HepG2 (cell line): Measurements from ENCODE around the gene ARFGAP3. TPM values are rescaled to one million over a fixed set of nuclear protein-coding genes. Genes with fewer than 3 reads are reported as not detected.

Experiments
- ATAC-seq: fragments of 200-7000 bp; cut with Tn5 transposase; 3 replicates; pipeline ENCODE4 v1.9.1; 2020; ENCODE audit warnings: mild to moderate bottlenecking, moderate library complexity
- BruUV-seq: library from RNA; stranded (reverse); fragments of 400-500 nt; replicated peaks from 2 replicates; lab custom pipeline; 2021; lab: Mats Ljungman, UMichigan
- CTCF ChIA-PET: fragments of 300-600 bp; formaldehyde crosslinking; extraction: SDS; loops from one replicate; lab custom pipeline; 2021; ENCODE audit warnings: low total read pairs, inconsistent platforms, low intra/inter-chr PET ratio; lab: Yijun Ruan, JAX
- POLR2A ChIA-PET: fragments of 350-600 bp; sonication (Branson Sonifier 250); formaldehyde crosslinking; loops from one replicate; lab custom pipeline; 2020; ENCODE audit warnings: antibody characterized with exemption, inconsistent platforms; lab: Yijun Ruan, JAX
- DNase-seq: peaks from one replicate; pipeline ENCODE4 v3.0.0-alpha.2; 2015; ENCODE audit warnings: low spot score
- FAIRE-seq: peaks from 3 replicates; lab custom pipeline; 2011; peaks lifted over from hg19 to GRCh38; lab: Jason Lieb, UNC
- H2AFZ ChIP-seq: one replicate; pipeline ENCODE4 v1.6.1; 2011; ENCODE audit warnings: low read length, inconsistent platforms
- H3K27ac ChIP-seq: fragments of 300-600 bp; 3 replicates; pipeline ENCODE4 v1.8.0; 2011; ENCODE audit warnings: mixed run types, mild to moderate bottlenecking, mixed read lengths, low read length, inconsistent platforms; ENCODE audit not compliant: insufficient read depth; ENCODE audit errors: extremely low read length
- H3K27me3 ChIP-seq, 2 experiments: fragments of 200-600 bp in 1 of 2; 2 replicates in 1 of 2; 3 replicates in 1 of 2; pipeline versions ENCODE4 v1.6.0 to v1.8.0; 2011; ENCODE audit warnings: low read length in 2 of 2, mild to moderate bottlenecking in 2 of 2, moderate library complexity in 2 of 2, inconsistent platforms in 1 of 2; ENCODE audit not compliant: insufficient read depth in 2 of 2, control insufficient read depth in 1 of 2
- H3K36me3 ChIP-seq, 2 experiments: fragments of 200-600 bp in 1 of 2; replicated peaks in 1 of 2; 2 replicates in 1 of 2; 3 replicates in 1 of 2; pipeline versions ENCODE4 v1.5.1 to v1.8.0; 2011; ENCODE audit warnings: low read length in 2 of 2, inconsistent platforms in 1 of 2; ENCODE audit not compliant: insufficient read depth in 2 of 2, control insufficient read depth in 1 of 2
- H3K4me1 ChIP-seq: 2 replicates; pipeline ENCODE4 v1.5.1; 2012; ENCODE audit warnings: low read length, inconsistent platforms; ENCODE audit not compliant: insufficient read depth
- H3K4me2 ChIP-seq: 2 replicates; pipeline ENCODE4 v1.6.0; 2011; ENCODE audit warnings: low read depth, low read length, inconsistent platforms
- H3K4me3 ChIP-seq, 3 experiments: fragments of 200-600 bp in 1 of 3; sonication (generic), shearing (Covaris generic) in 1 of 3; replicated peaks in 1 of 3; 2 replicates each; pipeline ENCODE4 v1.5.1; 2011 to 2016; ENCODE audit warnings: low read length in 3 of 3, inconsistent platforms in 2 of 3, low read depth in 2 of 3, mild to moderate bottlenecking in 2 of 3, control low read depth in 1 of 3, mixed read lengths in 1 of 3; ENCODE audit not compliant: insufficient read depth in 1 of 3
- H3K79me2 ChIP-seq: one replicate; pipeline ENCODE4 v1.6.1; 2011; ENCODE audit warnings: low read length, inconsistent platforms; ENCODE audit not compliant: insufficient read depth
- H3K9ac ChIP-seq: 2 replicates; pipeline ENCODE4 v1.6.0; 2011; ENCODE audit warnings: mild to moderate bottlenecking, low read depth, low read length, inconsistent platforms; ENCODE audit not compliant: insufficient read depth
- H3K9me3 ChIP-seq: 2 replicates; pipeline ENCODE4 v1.5.1; 2012; ENCODE audit warnings: mild to moderate bottlenecking, low read length
- H4K20me1 ChIP-seq: 2 replicates; pipeline ENCODE4 v1.6.0; 2011; ENCODE audit warnings: inconsistent platforms, mild to moderate bottlenecking, low read length, moderate library complexity; ENCODE audit not compliant: insufficient read depth
- AGO1 ChIP-seq: fragments of 200-400 bp; formaldehyde crosslinking; IDR thresholded peaks from 2 replicates; pipeline ENCODE4 v1.6.1; 2017; ENCODE audit warnings: mild to moderate bottlenecking, low read depth, low read length, moderate library complexity; ENCODE audit not compliant: poor library complexity, severe bottlenecking
- ERF ChIP-seq: IDR thresholded peaks from 2 replicates; pipeline ENCODE4 v1.6.1; 2018; ENCODE audit warnings: missing biosample characterization, missing genetic modification reagents
- FOXJ3 ChIP-seq: sonication (generic); formaldehyde crosslinking; IDR thresholded peaks from 2 replicates; pipeline ENCODE4 v1.4.0; 2020; ENCODE audit warnings: missing genetic modification reagents, mild to moderate bottlenecking, borderline replicate concordance
- HNRNPL ChIP-seq: fragments of 200-400 bp; formaldehyde crosslinking; IDR thresholded peaks from 2 replicates; pipeline ENCODE4 v1.6.1; 2017; ENCODE audit warnings: mild to moderate bottlenecking, low read depth, low read length
- NFYB ChIP-seq: sonication (generic); formaldehyde crosslinking; IDR thresholded peaks from 2 replicates; pipeline ENCODE4 v1.4.0; 2020; ENCODE audit warnings: missing genetic modification reagents
- NR1H2 ChIP-seq: sonication (generic); formaldehyde crosslinking; IDR thresholded peaks from 2 replicates; pipeline ENCODE4 v1.8.1; 2022; ENCODE audit warnings: low read depth, missing genetic modification reagents, borderline replicate concordance
- SNAI1 ChIP-seq: sonication (generic); formaldehyde crosslinking; IDR thresholded peaks from 2 replicates; pipeline ENCODE4 v1.5.0; 2020; ENCODE audit warnings: mild to moderate bottlenecking, missing genetic modification reagents, borderline replicate concordance
- SUZ12 ChIP-seq: fragments of 150-350 bp; IDR thresholded peaks from 2 replicates; pipeline ENCODE4 v1.6.1; 2014; ENCODE audit warnings: low read depth, low read length
- ZNF121 ChIP-seq: sonication (generic); formaldehyde crosslinking; IDR thresholded peaks from 2 replicates; pipeline ENCODE4 v1.5.0; 2020; ENCODE audit warnings: mild to moderate bottlenecking, missing genetic modification reagents
- ZNF263 ChIP-seq: sonication (generic); formaldehyde crosslinking; IDR thresholded peaks from 2 replicates; pipeline ENCODE4 v1.4.0; 2020; ENCODE audit warnings: missing genetic modification reagents
- ZNF3 ChIP-seq: IDR thresholded peaks from 2 replicates; pipeline ENCODE4 v1.7.0; 2017; ENCODE audit warnings: inconsistent platforms
- ZNF382 ChIP-seq: sonication (generic); formaldehyde crosslinking; IDR thresholded peaks from 2 replicates; pipeline ENCODE4 v1.5.0; 2020; ENCODE audit warnings: missing genetic modification reagents, mild to moderate bottlenecking, borderline replicate concordance
- ZNF577 ChIP-seq: sonication (generic); formaldehyde crosslinking; IDR thresholded peaks from 2 replicates; pipeline ENCODE4 v1.4.0; 2020; ENCODE audit warnings: mild to moderate bottlenecking, low read depth, missing genetic modification reagents, borderline replicate concordance
- WGBS: methylation state at CpG from one replicate; pipeline ENCODE4 v1.1.6; 2017; ENCODE audit warnings: low lambda C conversion rate; 5-methylcytosine and 5-hydroxymethylcytosine counted together
- in situ Hi-C: cut with HindIII; loops from 2 replicates; pipeline ENCODE4 v1.10.0; 2017; ENCODE audit warnings: low pct_unique_long_range_greater_than_20kb; ENCODE audit not compliant: extremely low pct_ligation_motif_present
- intact Hi-C: fragments of 100-400 bp; cut with micrococcal nuclease; formaldehyde crosslinking; loops from one replicate; pipeline ENCODE4 v1.10.0; 2022; ENCODE audit not compliant: unreplicated experiment
- polyA plus RNA-seq, 8 experiments: library from polyadenylated mRNA; depleted of rRNA in 3 of 8; stranded (reverse) in 7 of 8; unstranded in 1 of 8; fragments of >200 nt; fragmentation: Illumina TruSeq in 4 of 8; extraction: Trizol in 4 of 8; gene quantifications; 2 replicates each; pipeline versions ENCODE4 v1.2.1 to v1.2.3, GENCODE V29; 2011 to 2016; ENCODE audit warnings: low read depth in 4 of 8, missing spikeins in 1 of 8, mixed read lengths in 1 of 8; ENCODE audit not compliant: insufficient read depth in 1 of 8
- total RNA-seq, 5 experiments: library from RNA; depleted of rRNA; stranded (reverse); fragments of >200 nt; fragmentation: Illumina TruSeq; extraction: Trizol; gene quantifications; 2 replicates each; pipeline ENCODE4 v1.2.3, GENCODE V29; 2016; ENCODE audit warnings: low read depth in 1 of 5
- TF ChIP-seq, protein P1 (sequence below): sonication (generic); formaldehyde crosslinking; IDR thresholded peaks from 2 replicates; pipeline ENCODE4 v1.4.0; 2020; ENCODE audit warnings: missing genetic modification reagents, borderline replicate concordance
- TF ChIP-seq, protein P2 (sequence below): sonication (generic); formaldehyde crosslinking; IDR thresholded peaks from 2 replicates; pipeline ENCODE4 v1.5.1; 2020; ENCODE audit warnings: mild to moderate bottlenecking, missing genetic modification reagents, moderate library complexity
- TF ChIP-seq, protein P3 (sequence below): sonication (generic); formaldehyde crosslinking; IDR thresholded peaks from 2 replicates; pipeline ENCODE4 v1.4.0; 2020; ENCODE audit warnings: missing genetic modification reagents

ARFGAP3 gene
- total and polyA plus RNA-seq, 2 of the 13 experiments (the other 11 are each of a cell fraction or from before 2014, with no cell fraction given): 41.7 to 61.6 TPM

DNA sequence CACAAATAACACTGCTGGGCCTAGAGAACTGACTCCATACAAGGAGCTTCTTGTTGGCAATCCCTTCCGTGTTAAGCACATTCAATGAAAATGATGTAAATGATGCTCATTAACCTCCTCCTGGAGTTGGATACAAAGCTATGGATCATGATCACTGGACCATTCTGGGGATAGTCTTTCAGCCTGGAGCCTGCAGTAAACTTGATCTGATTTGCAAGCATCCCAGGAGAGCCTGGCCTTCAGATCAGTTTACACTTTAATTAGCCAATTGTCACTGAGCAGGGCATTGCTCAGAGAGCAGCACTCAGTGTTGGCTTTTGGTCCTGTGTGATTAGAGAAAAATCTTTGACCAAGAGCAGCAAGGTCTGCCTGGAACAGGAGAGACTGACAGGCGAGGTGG is 45.6 kb downstream of the ARFGAP3 start:
- CTCF ChIA-PET: no interaction called here
- no peak for TF ChIP-seq ZNF263 (CRISPR knock-in tag)
- no peak for TF ChIP-seq NR1H2
- no peak for TF ChIP-seq ZNF3 (CRISPR knock-in tag)
- TF ChIP-seq NFYB (CRISPR knock-in tag): no peak
- TF ChIP-seq SNAI1 (CRISPR knock-in tag): no peak
- TF ChIP-seq ERF: no peak
- TF ChIP-seq, protein P1, sequence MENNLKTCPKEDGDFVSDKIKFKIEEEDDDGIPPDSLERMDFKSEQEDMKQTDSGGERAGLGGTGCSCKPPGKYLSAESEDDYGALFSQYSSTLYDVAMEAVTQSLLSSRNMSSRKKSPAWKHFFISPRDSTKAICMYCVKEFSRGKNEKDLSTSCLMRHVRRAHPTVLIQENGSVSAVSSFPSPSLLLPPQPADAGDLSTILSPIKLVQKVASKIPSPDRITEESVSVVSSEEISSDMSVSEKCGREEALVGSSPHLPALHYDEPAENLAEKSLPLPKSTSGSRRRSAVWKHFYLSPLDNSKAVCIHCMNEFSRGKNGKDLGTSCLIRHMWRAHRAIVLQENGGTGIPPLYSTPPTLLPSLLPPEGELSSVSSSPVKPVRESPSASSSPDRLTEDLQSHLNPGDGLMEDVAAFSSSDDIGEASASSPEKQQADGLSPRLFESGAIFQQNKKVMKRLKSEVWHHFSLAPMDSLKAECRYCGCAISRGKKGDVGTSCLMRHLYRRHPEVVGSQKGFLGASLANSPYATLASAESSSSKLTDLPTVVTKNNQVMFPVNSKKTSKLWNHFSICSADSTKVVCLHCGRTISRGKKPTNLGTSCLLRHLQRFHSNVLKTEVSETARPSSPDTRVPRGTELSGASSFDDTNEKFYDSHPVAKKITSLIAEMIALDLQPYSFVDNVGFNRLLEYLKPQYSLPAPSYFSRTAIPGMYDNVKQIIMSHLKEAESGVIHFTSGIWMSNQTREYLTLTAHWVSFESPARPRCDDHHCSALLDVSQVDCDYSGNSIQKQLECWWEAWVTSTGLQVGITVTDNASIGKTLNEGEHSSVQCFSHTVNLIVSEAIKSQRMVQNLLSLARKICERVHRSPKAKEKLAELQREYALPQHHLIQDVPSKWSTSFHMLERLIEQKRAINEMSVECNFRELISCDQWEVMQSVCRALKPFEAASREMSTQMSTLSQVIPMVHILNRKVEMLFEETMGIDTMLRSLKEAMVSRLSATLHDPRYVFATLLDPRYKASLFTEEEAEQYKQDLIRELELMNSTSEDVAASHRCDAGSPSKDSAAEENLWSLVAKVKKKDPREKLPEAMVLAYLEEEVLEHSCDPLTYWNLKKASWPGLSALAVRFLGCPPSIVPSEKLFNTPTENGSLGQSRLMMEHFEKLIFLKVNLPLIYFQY (CRISPR knock-in tag): no peak
- no peak for TF ChIP-seq HNRNPL
- TF ChIP-seq ZNF121 (CRISPR knock-in tag): no peak
- no peak for TF ChIP-seq AGO1
- no peak for TF ChIP-seq ZNF382 (CRISPR knock-in tag)
- TF ChIP-seq, protein P2, sequence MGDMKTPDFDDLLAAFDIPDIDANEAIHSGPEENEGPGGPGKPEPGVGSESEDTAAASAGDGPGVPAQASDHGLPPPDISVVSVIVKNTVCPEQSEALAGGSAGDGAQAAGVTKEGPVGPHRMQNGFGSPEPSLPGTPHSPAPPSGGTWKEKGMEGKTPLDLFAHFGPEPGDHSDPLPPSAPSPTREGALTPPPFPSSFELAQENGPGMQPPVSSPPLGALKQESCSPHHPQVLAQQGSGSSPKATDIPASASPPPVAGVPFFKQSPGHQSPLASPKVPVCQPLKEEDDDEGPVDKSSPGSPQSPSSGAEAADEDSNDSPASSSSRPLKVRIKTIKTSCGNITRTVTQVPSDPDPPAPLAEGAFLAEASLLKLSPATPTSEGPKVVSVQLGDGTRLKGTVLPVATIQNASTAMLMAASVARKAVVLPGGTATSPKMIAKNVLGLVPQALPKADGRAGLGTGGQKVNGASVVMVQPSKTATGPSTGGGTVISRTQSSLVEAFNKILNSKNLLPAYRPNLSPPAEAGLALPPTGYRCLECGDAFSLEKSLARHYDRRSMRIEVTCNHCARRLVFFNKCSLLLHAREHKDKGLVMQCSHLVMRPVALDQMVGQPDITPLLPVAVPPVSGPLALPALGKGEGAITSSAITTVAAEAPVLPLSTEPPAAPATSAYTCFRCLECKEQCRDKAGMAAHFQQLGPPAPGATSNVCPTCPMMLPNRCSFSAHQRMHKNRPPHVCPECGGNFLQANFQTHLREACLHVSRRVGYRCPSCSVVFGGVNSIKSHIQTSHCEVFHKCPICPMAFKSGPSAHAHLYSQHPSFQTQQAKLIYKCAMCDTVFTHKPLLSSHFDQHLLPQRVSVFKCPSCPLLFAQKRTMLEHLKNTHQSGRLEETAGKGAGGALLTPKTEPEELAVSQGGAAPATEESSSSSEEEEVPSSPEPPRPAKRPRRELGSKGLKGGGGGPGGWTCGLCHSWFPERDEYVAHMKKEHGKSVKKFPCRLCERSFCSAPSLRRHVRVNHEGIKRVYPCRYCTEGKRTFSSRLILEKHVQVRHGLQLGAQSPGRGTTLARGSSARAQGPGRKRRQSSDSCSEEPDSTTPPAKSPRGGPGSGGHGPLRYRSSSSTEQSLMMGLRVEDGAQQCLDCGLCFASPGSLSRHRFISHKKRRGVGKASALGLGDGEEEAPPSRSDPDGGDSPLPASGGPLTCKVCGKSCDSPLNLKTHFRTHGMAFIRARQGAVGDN (CRISPR knock-in tag): no peak
- no peak for TF ChIP-seq ZNF577 (CRISPR knock-in tag)
- no peak for TF ChIP-seq SUZ12
- TF ChIP-seq FOXJ3: no peak
- TF ChIP-seq, protein P3, sequence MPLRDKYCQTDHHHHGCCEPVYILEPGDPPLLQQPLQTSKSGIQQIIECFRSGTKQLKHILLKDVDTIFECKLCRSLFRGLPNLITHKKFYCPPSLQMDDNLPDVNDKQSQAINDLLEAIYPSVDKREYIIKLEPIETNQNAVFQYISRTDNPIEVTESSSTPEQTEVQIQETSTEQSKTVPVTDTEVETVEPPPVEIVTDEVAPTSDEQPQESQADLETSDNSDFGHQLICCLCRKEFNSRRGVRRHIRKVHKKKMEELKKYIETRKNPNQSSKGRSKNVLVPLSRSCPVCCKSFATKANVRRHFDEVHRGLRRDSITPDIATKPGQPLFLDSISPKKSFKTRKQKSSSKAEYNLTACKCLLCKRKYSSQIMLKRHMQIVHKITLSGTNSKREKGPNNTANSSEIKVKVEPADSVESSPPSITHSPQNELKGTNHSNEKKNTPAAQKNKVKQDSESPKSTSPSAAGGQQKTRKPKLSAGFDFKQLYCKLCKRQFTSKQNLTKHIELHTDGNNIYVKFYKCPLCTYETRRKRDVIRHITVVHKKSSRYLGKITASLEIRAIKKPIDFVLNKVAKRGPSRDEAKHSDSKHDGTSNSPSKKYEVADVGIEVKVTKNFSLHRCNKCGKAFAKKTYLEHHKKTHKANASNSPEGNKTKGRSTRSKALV (CRISPR knock-in tag): no peak
- TF ChIP-seq, all 625 proteins: peak for 0

More for the DNA sequence above, 45.6 kb downstream of the ARFGAP3 start:
- 96% methylated on average over 2 of the region's 2 CpGs for WGBS
- peaks cover 11 to 49% of the 10 kb centered on the region in 2 experiments for H3K36me3 ChIP-seq
- intact Hi-C loops (no loop called here), in situ Hi-C loops (no loop called here)
- no TSS peak for BruUV-seq
- H3K27me3 ChIP-seq: no peaks in the 10 kb centered on the region
- no peak for FAIRE-seq
- H3K27ac ChIP-seq: no peak overlapping the region
- no peak overlapping the region for H3K9ac ChIP-seq
- no peaks in the 10 kb centered on the region for H3K9me3 ChIP-seq
- H3K4me2 ChIP-seq: no peak overlapping the region
- no peak overlapping the region for H3K4me3 ChIP-seq
- H2AFZ ChIP-seq: no peak overlapping the region
- ATAC-seq: no peak
- peaks cover 64% of the 10 kb centered on the region for H3K4me1 ChIP-seq
- no peaks in the 10 kb centered on the region for H3K79me2 ChIP-seq
- DNase-seq: no peak
- POLR2A ChIA-PET: no interaction called here
- H4K20me1 ChIP-seq: no peaks in the 10 kb centered on the region
